ENCODE measurements around the gene ASPM.
"Not testable (repeated sequence)": the region's sequence is repeated elsewhere in the genome, so short reads cannot be mapped to it uniquely, and the experiment has no call there.

ASPM gene

DNA sequence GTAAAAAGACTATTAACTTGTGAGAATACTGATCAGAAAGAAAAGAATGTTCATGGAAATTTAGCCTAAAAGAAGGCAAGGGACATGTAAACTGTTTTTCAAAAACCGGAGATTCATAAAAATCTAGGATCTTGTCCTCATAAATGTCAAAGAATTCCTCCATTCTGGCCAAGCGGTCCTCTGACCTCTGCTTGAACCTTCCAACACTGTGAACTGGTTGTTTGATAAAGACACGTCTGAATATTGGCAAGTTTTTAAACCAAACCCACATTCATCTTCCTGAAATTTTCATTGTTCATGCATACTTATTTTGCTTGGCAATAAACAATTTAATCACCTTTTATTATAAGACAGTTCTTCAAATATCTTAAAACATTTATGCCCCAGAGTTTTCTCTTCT is 19.8 kb downstream of the ASPM start:
- no peak for DNase-seq
- Histone ChIP-seq H3K27me3 (replicated peaks; ENCODE audit: control insufficient read depth, insufficient read depth, low read length, poor library complexity, severe bottlenecking) (no peaks in the 10 kb centered on the region), H3K36me3 (ENCODE audit: control insufficient read depth, insufficient read depth, low read length) (no peaks in the 10 kb centered on the region)

DNA sequence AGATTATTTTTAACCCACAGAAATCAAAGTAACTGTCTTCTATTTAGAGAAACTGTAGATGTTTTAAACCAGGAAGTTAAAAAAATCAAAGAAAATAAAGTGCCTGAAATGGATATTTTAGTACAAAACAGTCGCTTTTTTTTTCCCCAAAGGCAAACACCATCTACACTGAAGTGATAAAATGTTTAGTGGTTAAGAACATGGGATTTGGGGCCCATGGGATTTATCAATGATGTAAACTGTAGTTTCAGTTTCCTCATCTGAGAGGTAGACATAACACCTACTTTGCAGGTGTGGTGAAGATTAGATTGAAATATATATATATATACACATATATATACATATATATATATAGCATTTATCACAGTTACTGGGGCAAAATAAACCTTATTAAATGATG is 22.1 kb downstream of the ASPM start:
- H3K36me3 ChIP-seq (ENCODE audit: control insufficient read depth, insufficient read depth, low read length), result no peaks in the 10 kb centered on the region
- H3K27me3 ChIP-seq (replicated peaks; ENCODE audit: control insufficient read depth, insufficient read depth, low read length, poor library complexity, severe bottlenecking), result no peaks in the 10 kb centered on the region
- H3K27ac ChIP-seq (ENCODE audit: insufficient read depth, low read length, poor library complexity, severe bottlenecking), result no peak overlapping the region
- H3K4me3 ChIP-seq (ENCODE audit: insufficient read depth, low read depth, low read length, poor library complexity, severe bottlenecking), result no peak overlapping the region
- H3K9me3 ChIP-seq (ENCODE audit: control insufficient read depth, low read length), result no peaks in the 10 kb centered on the region
- no peaks in the 10 kb centered on the region for H3K4me1 ChIP-seq (ENCODE audit: control insufficient read depth, insufficient read depth, low read length, poor library complexity, severe bottlenecking)
- no peak for DNase-seq

More for the DNA sequence above, 19.8 kb downstream of the ASPM start:
- no peak overlapping the region for H3K4me3 ChIP-seq (ENCODE audit: insufficient read depth, low read depth, low read length, poor library complexity, severe bottlenecking)
- H3K9me3 ChIP-seq (ENCODE audit: control insufficient read depth, low read length), result no peaks in the 10 kb centered on the region
- H3K27ac ChIP-seq (ENCODE audit: insufficient read depth, low read length, poor library complexity, severe bottlenecking), result no peak overlapping the region
- H3K4me1 ChIP-seq (ENCODE audit: control insufficient read depth, insufficient read depth, low read length, poor library complexity, severe bottlenecking), result no peaks in the 10 kb centered on the region

DNA sequence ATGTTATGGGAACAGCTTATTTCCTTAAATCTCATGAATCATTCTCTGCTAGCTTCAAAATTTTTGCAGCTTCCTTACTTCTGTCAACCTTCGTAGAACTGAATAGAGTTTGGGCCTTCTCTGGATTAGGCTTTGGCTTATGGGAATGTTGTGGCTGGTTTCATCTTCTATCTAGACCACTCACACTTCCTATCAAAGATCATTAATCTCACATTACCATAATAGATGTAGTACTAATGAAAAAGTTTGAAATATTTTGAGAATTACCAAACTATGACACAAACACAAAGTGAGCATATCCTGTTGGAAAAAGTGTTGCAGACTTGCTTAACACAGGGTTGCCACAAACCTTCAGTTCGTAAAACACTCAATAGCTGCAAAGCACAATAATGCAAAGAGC is 30.3 kb downstream of the ASPM start:
- DNase-seq, result no peak
- Histone ChIP-seq H3K9me3 (ENCODE audit: control insufficient read depth, low read length) (no peaks in the 10 kb centered on the region), H3K27me3 (replicated peaks; ENCODE audit: control insufficient read depth, insufficient read depth, low read length, poor library complexity, severe bottlenecking) (no peaks in the 10 kb centered on the region), H3K36me3 (ENCODE audit: control insufficient read depth, insufficient read depth, low read length) (no peaks in the 10 kb centered on the region), H3K4me1 (ENCODE audit: control insufficient read depth, insufficient read depth, low read length, poor library complexity, severe bottlenecking) (no peaks in the 10 kb centered on the region), H3K27ac (ENCODE audit: insufficient read depth, low read length, poor library complexity, severe bottlenecking) (no peak overlapping the region), H3K4me3 (ENCODE audit: insufficient read depth, low read depth, low read length, poor library complexity, severe bottlenecking) (no peak overlapping the region)

DNA sequence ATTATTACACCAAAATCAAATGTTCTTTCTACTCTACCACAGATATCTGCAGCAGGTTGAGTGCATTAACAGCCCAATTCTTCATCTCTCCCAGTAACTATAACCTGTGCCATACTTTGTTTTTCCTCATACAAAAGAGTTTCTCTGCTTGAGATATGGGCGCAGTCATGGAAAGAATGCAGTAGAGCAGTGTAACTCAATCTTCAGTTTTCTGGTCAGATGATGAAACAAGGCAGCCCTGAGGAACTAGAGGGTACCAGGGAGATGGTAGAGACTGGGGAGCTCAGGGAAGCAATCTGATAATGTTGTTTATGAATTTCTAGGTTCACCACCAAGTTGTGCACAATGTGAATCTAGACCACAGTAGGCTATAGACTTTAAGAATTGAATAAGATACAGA is 39.6 kb downstream of the ASPM start:
- Histone ChIP-seq H3K4me1 (ENCODE audit: control insufficient read depth, insufficient read depth, low read length, poor library complexity, severe bottlenecking) (no peaks in the 10 kb centered on the region), H3K36me3 (ENCODE audit: control insufficient read depth, insufficient read depth, low read length) (no peaks in the 10 kb centered on the region), H3K4me3 (ENCODE audit: insufficient read depth, low read depth, low read length, poor library complexity, severe bottlenecking) (no peak overlapping the region), H3K27me3 (replicated peaks; ENCODE audit: control insufficient read depth, insufficient read depth, low read length, poor library complexity, severe bottlenecking) (no peaks in the 10 kb centered on the region), H3K27ac (ENCODE audit: insufficient read depth, low read length, poor library complexity, severe bottlenecking) (no peak overlapping the region), H3K9me3 (ENCODE audit: control insufficient read depth, low read length) (no peaks in the 10 kb centered on the region)
- DNase-seq, result no peak

DNA sequence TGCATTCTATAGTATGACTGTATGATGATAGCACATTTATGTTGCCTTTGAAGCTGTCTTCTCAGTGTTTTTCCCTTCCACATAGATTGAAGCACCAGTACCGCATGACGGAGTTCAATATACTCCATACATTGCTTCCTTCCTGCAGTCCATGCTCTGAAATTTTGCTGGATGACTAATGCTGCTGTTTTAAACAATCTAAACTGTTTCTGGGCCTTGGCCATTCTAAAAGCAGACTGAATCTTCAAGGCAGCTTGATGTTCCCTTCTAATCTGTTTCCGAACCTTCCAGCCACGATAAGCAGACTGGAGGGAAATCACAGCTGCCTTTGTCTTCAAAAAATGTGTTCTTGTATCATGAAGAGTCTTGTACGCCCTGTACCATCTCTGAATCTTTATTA is 43.2 kb downstream of the ASPM start:
- H3K36me3 ChIP-seq (ENCODE audit: control insufficient read depth, insufficient read depth, low read length), result no peaks in the 10 kb centered on the region
- no peaks in the 10 kb centered on the region for H3K9me3 ChIP-seq (ENCODE audit: control insufficient read depth, low read length)
- H3K4me3 ChIP-seq (ENCODE audit: insufficient read depth, low read depth, low read length, poor library complexity, severe bottlenecking), result no peak overlapping the region
- no peak overlapping the region for H3K27ac ChIP-seq (ENCODE audit: insufficient read depth, low read length, poor library complexity, severe bottlenecking)
- H3K27me3 ChIP-seq (replicated peaks; ENCODE audit: control insufficient read depth, insufficient read depth, low read length, poor library complexity, severe bottlenecking), result no peaks in the 10 kb centered on the region
- no peaks in the 10 kb centered on the region for H3K4me1 ChIP-seq (ENCODE audit: control insufficient read depth, insufficient read depth, low read length, poor library complexity, severe bottlenecking)
- no peak for DNase-seq

DNA sequence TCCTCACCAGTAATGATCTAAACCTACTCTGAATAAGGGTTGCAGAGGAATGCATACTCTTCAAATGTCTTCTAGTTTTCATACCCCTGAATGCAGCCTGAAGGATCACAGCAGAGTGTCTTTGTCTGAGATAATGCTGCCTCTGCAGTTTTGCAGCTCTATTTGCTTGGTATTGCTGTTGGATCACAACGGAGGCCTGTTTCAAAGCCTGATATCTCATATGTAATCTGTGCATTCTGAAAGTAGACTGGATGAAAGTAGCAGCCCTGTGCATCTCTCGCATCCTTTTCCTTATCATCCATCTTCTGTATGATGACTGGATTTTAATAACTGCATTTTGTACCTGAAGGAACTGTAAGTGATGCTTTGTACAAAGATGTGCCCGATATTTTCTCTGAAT is 44.5 kb downstream of the ASPM start:
- Histone ChIP-seq H3K36me3 (ENCODE audit: control insufficient read depth, insufficient read depth, low read length) (no peaks in the 10 kb centered on the region), H3K4me1 (ENCODE audit: control insufficient read depth, insufficient read depth, low read length, poor library complexity, severe bottlenecking) (no peaks in the 10 kb centered on the region), H3K27me3 (replicated peaks; ENCODE audit: control insufficient read depth, insufficient read depth, low read length, poor library complexity, severe bottlenecking) (no peaks in the 10 kb centered on the region), H3K4me3 (ENCODE audit: insufficient read depth, low read depth, low read length, poor library complexity, severe bottlenecking) (no peak overlapping the region), H3K9me3 (ENCODE audit: control insufficient read depth, low read length) (no peaks in the 10 kb centered on the region), H3K27ac (ENCODE audit: insufficient read depth, low read length, poor library complexity, severe bottlenecking) (no peak overlapping the region)
- DNase-seq, result no peak

DNA sequence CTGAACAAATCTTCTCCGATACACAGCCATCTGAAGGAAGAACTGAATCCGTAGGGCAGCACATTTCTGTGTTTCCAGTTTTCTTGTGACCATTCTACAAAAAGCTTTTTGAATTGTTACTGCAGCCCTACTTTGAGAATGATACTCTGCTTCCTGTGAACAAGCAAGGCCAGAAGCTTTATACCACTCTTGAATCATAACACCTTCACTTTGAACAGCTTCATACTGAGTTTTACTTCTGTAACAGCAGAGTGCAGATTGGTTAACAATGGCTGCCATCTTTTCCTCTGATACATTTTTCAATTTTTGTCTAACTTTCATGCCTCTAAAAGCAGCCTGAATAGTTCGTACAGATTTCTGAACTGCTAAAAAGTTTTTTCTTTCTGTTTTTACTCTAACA is 45.8 kb downstream of the ASPM start:
- Histone ChIP-seq H3K9me3 (ENCODE audit: control insufficient read depth, low read length) (no peaks in the 10 kb centered on the region), H3K4me3 (ENCODE audit: insufficient read depth, low read depth, low read length, poor library complexity, severe bottlenecking) (no peak overlapping the region), H3K27ac (ENCODE audit: insufficient read depth, low read length, poor library complexity, severe bottlenecking) (no peak overlapping the region), H3K36me3 (ENCODE audit: control insufficient read depth, insufficient read depth, low read length) (no peaks in the 10 kb centered on the region), H3K27me3 (replicated peaks; ENCODE audit: control insufficient read depth, insufficient read depth, low read length, poor library complexity, severe bottlenecking) (no peaks in the 10 kb centered on the region), H3K4me1 (ENCODE audit: control insufficient read depth, insufficient read depth, low read length, poor library complexity, severe bottlenecking) (no peaks in the 10 kb centered on the region)
- no peak for DNase-seq

DNA sequence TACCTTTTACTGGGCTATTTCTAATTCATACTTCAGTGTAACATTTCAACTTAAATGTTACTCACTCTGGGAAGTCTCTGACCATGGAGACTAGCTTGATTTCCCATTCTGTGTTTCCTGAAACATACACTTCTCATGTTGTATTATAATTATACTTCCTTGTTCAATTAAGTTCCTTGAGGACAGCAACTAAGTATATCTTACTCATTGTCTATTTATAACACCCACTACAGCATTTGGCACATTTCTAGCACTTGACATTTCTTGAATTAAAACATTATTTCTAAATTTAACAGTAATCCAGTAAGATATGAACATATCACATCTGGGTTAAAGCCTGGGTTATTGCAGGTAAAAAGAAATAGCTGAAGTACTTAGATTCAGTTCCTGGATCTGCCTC is 47.0 kb downstream of the ASPM start:
- Histone ChIP-seq H3K9me3 (ENCODE audit: control insufficient read depth, low read length) (no peaks in the 10 kb centered on the region), H3K36me3 (ENCODE audit: control insufficient read depth, insufficient read depth, low read length) (no peaks in the 10 kb centered on the region), H3K27me3 (replicated peaks; ENCODE audit: control insufficient read depth, insufficient read depth, low read length, poor library complexity, severe bottlenecking) (no peaks in the 10 kb centered on the region), H3K4me1 (ENCODE audit: control insufficient read depth, insufficient read depth, low read length, poor library complexity, severe bottlenecking) (no peaks in the 10 kb centered on the region), H3K4me3 (ENCODE audit: insufficient read depth, low read depth, low read length, poor library complexity, severe bottlenecking) (no peak overlapping the region), H3K27ac (ENCODE audit: insufficient read depth, low read length, poor library complexity, severe bottlenecking) (no peak overlapping the region)
- DNase-seq, result no peak

DNA sequence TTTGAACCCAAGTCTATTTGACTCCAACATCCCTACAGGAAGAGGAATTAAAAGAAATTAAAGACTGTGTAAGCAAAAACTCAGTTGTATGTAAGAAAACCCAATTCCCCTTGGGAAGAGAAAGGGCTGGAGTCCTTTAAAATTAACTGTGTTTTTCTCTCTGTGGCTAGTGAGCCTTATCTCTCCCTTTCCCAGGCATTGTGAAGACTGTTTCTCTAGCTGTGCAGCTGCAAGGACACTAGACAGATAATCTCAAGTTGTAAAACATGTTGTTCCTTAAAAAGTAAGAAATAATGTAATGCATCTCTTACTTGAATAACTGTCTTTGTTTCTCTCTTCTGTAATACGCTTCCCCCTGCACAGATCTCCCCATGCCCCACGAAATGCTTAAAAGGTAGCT is 49.5 kb downstream of the ASPM start:
- H3K4me3 ChIP-seq (ENCODE audit: insufficient read depth, low read depth, low read length, poor library complexity, severe bottlenecking); H3K27me3 ChIP-seq (replicated peaks; ENCODE audit: control insufficient read depth, insufficient read depth, low read length, poor library complexity, severe bottlenecking); H3K36me3 ChIP-seq (ENCODE audit: control insufficient read depth, insufficient read depth, low read length); H3K4me1 ChIP-seq (ENCODE audit: control insufficient read depth, insufficient read depth, low read length, poor library complexity, severe bottlenecking); H3K9me3 ChIP-seq (ENCODE audit: control insufficient read depth, low read length); H3K27ac ChIP-seq (ENCODE audit: insufficient read depth, low read length, poor library complexity, severe bottlenecking); DNase-seq: not testable (repeated sequence)

DNA sequence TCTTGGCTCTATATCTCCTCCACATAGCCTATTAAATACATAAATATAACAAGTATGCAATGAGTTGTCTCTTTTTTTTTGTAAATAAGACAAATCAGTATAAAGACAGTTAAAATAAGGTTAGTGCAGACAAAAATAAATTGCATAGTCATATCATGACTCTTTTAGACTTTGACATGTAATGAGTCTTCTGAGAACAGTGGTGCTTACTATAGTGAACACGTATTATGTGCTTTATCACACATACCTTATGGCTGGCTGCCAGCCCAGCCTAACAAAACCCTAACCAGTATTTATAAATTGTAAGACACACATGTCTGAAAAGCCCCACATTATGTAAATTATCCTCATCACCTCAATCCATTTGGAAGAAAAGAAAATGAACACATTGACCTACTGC is 50.3 kb downstream of the ASPM start:
- Histone ChIP-seq H3K27me3 (replicated peaks; ENCODE audit: control insufficient read depth, insufficient read depth, low read length, poor library complexity, severe bottlenecking) (no peaks in the 10 kb centered on the region), H3K9me3 (ENCODE audit: control insufficient read depth, low read length) (no peaks in the 10 kb centered on the region), H3K36me3 (ENCODE audit: control insufficient read depth, insufficient read depth, low read length) (no peaks in the 10 kb centered on the region), H3K4me3 (ENCODE audit: insufficient read depth, low read depth, low read length, poor library complexity, severe bottlenecking) (no peak overlapping the region), H3K27ac (ENCODE audit: insufficient read depth, low read length, poor library complexity, severe bottlenecking) (no peak overlapping the region), H3K4me1 (ENCODE audit: control insufficient read depth, insufficient read depth, low read length, poor library complexity, severe bottlenecking) (no peaks in the 10 kb centered on the region)
- DNase-seq, result no peak
